SU-DHL-6 (cell line): ENCODE measurements around the gene UFC1.

Experiments
- H2AFZ ChIP-seq: fragments of 200-600 bp; sonication (generic); 2 replicates; pipeline ENCODE4 v1.6.1; 2014; ENCODE audit warnings: low read depth, mild to moderate bottlenecking, moderate library complexity, mixed read lengths, antibody characterized with exemption, low read length; ENCODE audit not compliant: severe bottlenecking
- H3F3A ChIP-seq: fragments of 200-600 bp; shearing (Covaris generic); 2 replicates; pipeline ENCODE4 v1.6.0; 2016; ENCODE audit warnings: antibody characterized with exemption, mild to moderate bottlenecking; ENCODE audit not compliant: insufficient read depth
- H3K27ac ChIP-seq: fragments of 200-600 bp; sonication (generic); 2 replicates; pipeline ENCODE4 v1.5.1; 2016; ENCODE audit warnings: low read depth, mild to moderate bottlenecking, low read length, moderate library complexity, mixed read lengths
- H3K27me3 ChIP-seq: fragments of 200-600 bp; sonication (generic), shearing (Covaris generic); 2 replicates; pipeline ENCODE4 v1.6.0; 2014; ENCODE audit warnings: mild to moderate bottlenecking, low read length
- H3K36me3 ChIP-seq: fragments of 200-600 bp; sonication (generic); 2 replicates; pipeline ENCODE4 v1.6.1; 2014; ENCODE audit warnings: mild to moderate bottlenecking, low read length, mixed read lengths
- H3K4me2 ChIP-seq: fragments of 300-600, 200-600 bp; shearing (Covaris generic), sonication (generic); 2 replicates; pipeline ENCODE4 v1.6.0; 2014; ENCODE audit warnings: low read length, low read depth, mild to moderate bottlenecking; ENCODE audit not compliant: poor library complexity, severe bottlenecking
- H3K4me3 ChIP-seq: fragments of 200-600 bp; sonication (generic); 2 replicates; pipeline ENCODE4 v1.5.1; 2014; ENCODE audit warnings: antibody characterized with exemption, low read length, mild to moderate bottlenecking, mixed read lengths; ENCODE audit not compliant: insufficient read depth, poor library complexity, severe bottlenecking
- H3K79me2 ChIP-seq: fragments of 200-600 bp; sonication (generic); 2 replicates; pipeline ENCODE4 v1.6.1; 2014; ENCODE audit warnings: mild to moderate bottlenecking, low read length, moderate library complexity; ENCODE audit not compliant: insufficient read depth
- H3K9ac ChIP-seq: fragments of 200-600 bp; sonication (generic); 2 replicates; pipeline ENCODE4 v1.7.0; 2014; ENCODE audit warnings: mild to moderate bottlenecking, low read length
- H3K9me2 ChIP-seq: fragments of 200-600 bp; sonication (generic); replicated peaks from 2 replicates; pipeline ENCODE4 v1.6.1; 2014; ENCODE audit warnings: low read length; ENCODE audit not compliant: insufficient read depth
- H3K9me3 ChIP-seq: fragments of 200-600 bp; sonication (generic); 2 replicates; pipeline ENCODE4 v1.6.1; 2014; ENCODE audit warnings: low read length, mixed read lengths; ENCODE audit not compliant: insufficient read depth
- H4K20me1 ChIP-seq: fragments of 200-600 bp; sonication (generic); 2 replicates; pipeline ENCODE4 v1.6.1; 2014; ENCODE audit warnings: low read depth, mild to moderate bottlenecking, antibody characterized with exemption, low read length, moderate library complexity, mixed read lengths
- CTCF ChIP-seq: fragments of 200-600 bp; sonication (generic); IDR thresholded peaks from one replicate; pipeline ENCODE4 v1.5.1; 2017; ENCODE audit warnings: antibody characterized with exemption, mild to moderate bottlenecking, low read length, moderate library complexity; ENCODE audit not compliant: insufficient read depth, poor library complexity, severe bottlenecking
- EZH2phosphoT487 ChIP-seq: fragments of 200-600 bp; sonication (generic), shearing (Covaris generic); conservative IDR thresholded peaks from 2 replicates; pipeline ENCODE4 v1.6.1; 2018; ENCODE audit warnings: mild to moderate bottlenecking, antibody characterized with exemption, low read length, moderate library complexity, mixed read lengths

Gene UFC1

GRCh38 chr1:161119092-161119903, 34.5 kb upstream of the UFC1 start:
- peaks cover 44% of the 10 kb centered on the region for H3K79me2 ChIP-seq
- H3K27ac ChIP-seq = peak overlapping the region; percentile 48
- no peaks in the 10 kb centered on the region for H3K9me3 ChIP-seq
- H3K36me3 ChIP-seq = 0 out of 2 replicates have a peak, but pooled peaks cover 4% of the 10 kb centered on the region
- TF ChIP-seq CTCF (peak; percentile 17), EZH2phosphoT487 (no peak)
- H3K9me2 ChIP-seq = no peaks in the 10 kb centered on the region
- 0 out of 2 replicates have a peak, but pooled peaks cover 8% of the 10 kb centered on the region for H3F3A ChIP-seq
- peak overlapping the region; percentile 73 for H3K4me2 ChIP-seq
- H3K27me3 ChIP-seq = no peaks in the 10 kb centered on the region
- peak overlapping the region; percentile 82 for H3K4me3 ChIP-seq
- no peaks in the 10 kb centered on the region for H4K20me1 ChIP-seq
- H2AFZ ChIP-seq = no peak overlapping the region
- H3K9ac ChIP-seq = peak overlapping the region; percentile 73

- TF ChIP-seq EZH2phosphoT487 (no peak), CTCF (no peak)
- Histone ChIP-seq H3K9me2 (no peaks in the 10 kb centered on the region), H3K9ac (no peak overlapping the region), H4K20me1 (no peaks in the 10 kb centered on the region), H3K79me2 (peaks cover 26% of the 10 kb centered on the region), H3K4me3 (no peak overlapping the region), H2AFZ (no peak overlapping the region), H3F3A (0 out of 2 replicates have a peak, but pooled peaks cover 8% of the 10 kb centered on the region), H3K4me2 (no peak overlapping the region), H3K27me3 (no peaks in the 10 kb centered on the region), H3K36me3 (0 out of 2 replicates have a peak, but pooled peaks cover 4% of the 10 kb centered on the region), H3K27ac (no peak overlapping the region), H3K9me3 (no peaks in the 10 kb centered on the region)
Observed at GRCh38 chr1:161121042-161121650, 32.6 kb upstream of the UFC1 start.

DNA sequence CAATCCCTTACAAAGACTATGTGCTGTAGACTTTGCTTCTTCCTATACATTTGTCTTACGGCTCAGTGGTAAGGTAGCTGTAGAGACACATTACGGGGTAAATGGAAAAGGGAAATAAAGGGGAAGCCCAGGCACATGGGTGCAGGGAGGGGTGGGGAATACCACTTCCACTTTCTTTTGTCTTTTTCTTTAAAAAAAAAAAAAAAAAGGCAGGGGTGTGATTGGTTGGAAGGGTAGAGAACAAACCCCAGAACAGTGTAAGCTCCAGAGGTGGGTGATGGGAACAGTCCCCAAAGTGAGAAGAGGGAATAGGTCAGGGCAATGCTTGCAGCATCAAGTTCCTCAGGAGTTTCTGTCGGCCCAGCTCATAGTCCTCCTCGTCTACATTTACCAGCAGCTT, 31.9 kb upstream of the UFC1 start:
- Histone ChIP-seq H3K9me2 (no peaks in the 10 kb centered on the region), H3F3A (0 out of 2 replicates have a peak, but pooled peaks cover 8% of the 10 kb centered on the region), H3K4me3 (no peak overlapping the region), H3K4me2 (no peak overlapping the region), H3K27me3 (no peaks in the 10 kb centered on the region), H4K20me1 (no peaks in the 10 kb centered on the region), H3K36me3 (0 out of 2 replicates have a peak, but pooled peaks cover 4% of the 10 kb centered on the region), H3K9me3 (no peaks in the 10 kb centered on the region), H3K9ac (no peak overlapping the region), H3K79me2 (peaks cover 20% of the 10 kb centered on the region), H2AFZ (no peak overlapping the region), H3K27ac (no peak overlapping the region)
- no peak for TF ChIP-seq CTCF
- TF ChIP-seq EZH2phosphoT487 = no peak
